Osteoblast (primary cell): Measurements from ENCODE around the gene SHMT2. TPM values are rescaled to one million over a fixed set of nuclear protein-coding genes. Genes with fewer than 3 reads are reported as not detected.

Experiments
- DNase-seq: peaks from one replicate; pipeline ENCODE4 v3.0.0; 2011; ENCODE audit warnings: low spot score, mixed read lengths; ENCODE audit not compliant: insufficient read length; ENCODE audit errors: missing footprints
- H2AFZ ChIP-seq: 2 replicates; pipeline ENCODE4 v1.6.0; 2011; ENCODE audit warnings: mild to moderate bottlenecking, low read length
- H3K27ac ChIP-seq: 2 replicates; pipeline ENCODE4 v1.5.1; 2011; ENCODE audit warnings: mild to moderate bottlenecking, low read depth, low read length, moderate library complexity
- H3K27me3 ChIP-seq: 2 replicates; pipeline ENCODE4 v1.6.0; 2012; ENCODE audit warnings: mild to moderate bottlenecking, control low read depth, inconsistent platforms, low read length, moderate library complexity; ENCODE audit not compliant: insufficient read depth
- H3K36me3 ChIP-seq: 2 replicates; pipeline ENCODE4 v1.5.1; 2011; ENCODE audit warnings: mild to moderate bottlenecking, low read length, control low read depth, moderate library complexity; ENCODE audit not compliant: insufficient read depth
- H3K4me1 ChIP-seq: 2 replicates; pipeline ENCODE4 v1.5.1; 2011; ENCODE audit warnings: mild to moderate bottlenecking, low read length, control low read depth, moderate library complexity; ENCODE audit not compliant: insufficient read depth
- H3K4me2 ChIP-seq: 2 replicates; pipeline ENCODE4 v1.6.0; 2011; ENCODE audit warnings: mild to moderate bottlenecking, low read length; ENCODE audit not compliant: insufficient read depth
- H3K4me3 ChIP-seq: fragments of 200-600 bp; sonication (generic); 3 replicates; pipeline ENCODE4 v1.5.1; 2012; ENCODE audit warnings: mild to moderate bottlenecking, low read length, inconsistent platforms; ENCODE audit not compliant: insufficient read depth
- H3K79me2 ChIP-seq: 2 replicates; pipeline ENCODE4 v1.6.0; 2012; ENCODE audit warnings: mild to moderate bottlenecking, low read length, control low read depth, inconsistent platforms; ENCODE audit not compliant: insufficient read depth
- H3K9me3 ChIP-seq: 2 replicates; pipeline ENCODE4 v1.5.1; 2011; ENCODE audit warnings: low read depth, low read length, control low read depth
- H4K20me1 ChIP-seq: 2 replicates; pipeline ENCODE4 v1.6.0; 2012; ENCODE audit warnings: mild to moderate bottlenecking, low read length, control low read depth; ENCODE audit not compliant: insufficient read depth
- total RNA-seq: library from RNA; depleted of rRNA; stranded (reverse); fragments of >200 nt; gene quantifications from 2 replicates; pipeline ENCODE4 v1.2.3, GENCODE V29; 2012
- TF ChIP-seq, protein P1 (sequence below): IDR thresholded peaks from 2 replicates; pipeline ENCODE4 v1.5.1; 2011; ENCODE audit warnings: mild to moderate bottlenecking, low read depth, low read length, moderate library complexity; ENCODE audit errors: extremely low read depth

SHMT2 gene
- total RNA-seq, 1 donor: 408 TPM

DNA sequence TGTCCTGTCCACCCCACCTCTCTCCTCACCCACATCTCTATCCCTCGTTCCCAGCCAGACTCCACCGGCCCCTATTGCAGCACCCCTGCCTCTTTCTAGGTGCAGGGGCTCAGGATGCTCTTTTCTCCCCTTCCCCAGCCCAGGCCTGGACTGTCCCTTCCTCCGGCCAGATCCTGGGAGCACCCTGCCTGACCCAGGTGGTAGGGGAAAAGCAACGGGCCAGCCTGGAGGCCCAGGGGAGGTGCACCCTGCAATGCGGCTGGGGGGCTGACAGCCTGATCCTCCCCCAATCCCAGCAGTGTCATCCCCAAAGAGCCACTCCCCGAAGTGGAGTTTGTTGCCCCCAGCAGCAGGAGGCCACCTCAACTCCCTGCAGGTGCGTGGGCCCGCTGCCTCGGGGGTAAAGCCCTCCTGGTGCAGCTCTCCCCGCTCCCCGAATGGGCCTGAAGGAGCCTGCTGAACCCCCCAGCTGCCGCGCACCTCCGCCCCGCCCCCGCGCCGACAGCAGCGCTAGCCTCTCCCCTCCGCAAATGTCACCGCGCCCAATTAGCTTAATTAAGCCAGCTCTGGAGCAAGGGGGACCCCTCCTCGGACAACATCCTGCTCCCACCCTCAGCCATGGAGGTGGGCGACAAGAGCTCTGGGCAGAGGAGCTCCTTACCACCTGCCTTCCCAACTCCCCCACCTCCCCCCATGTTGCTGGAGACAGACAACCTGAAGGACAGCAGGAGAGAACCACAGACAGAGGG is 8.2 kb upstream of the SHMT2 start:
- no peaks in the 10 kb centered on the region for H3K79me2 ChIP-seq
- no peak overlapping the region for H3K27ac ChIP-seq
- H3K9me3 ChIP-seq: no peaks in the 10 kb centered on the region
- TF ChIP-seq, protein P1, sequence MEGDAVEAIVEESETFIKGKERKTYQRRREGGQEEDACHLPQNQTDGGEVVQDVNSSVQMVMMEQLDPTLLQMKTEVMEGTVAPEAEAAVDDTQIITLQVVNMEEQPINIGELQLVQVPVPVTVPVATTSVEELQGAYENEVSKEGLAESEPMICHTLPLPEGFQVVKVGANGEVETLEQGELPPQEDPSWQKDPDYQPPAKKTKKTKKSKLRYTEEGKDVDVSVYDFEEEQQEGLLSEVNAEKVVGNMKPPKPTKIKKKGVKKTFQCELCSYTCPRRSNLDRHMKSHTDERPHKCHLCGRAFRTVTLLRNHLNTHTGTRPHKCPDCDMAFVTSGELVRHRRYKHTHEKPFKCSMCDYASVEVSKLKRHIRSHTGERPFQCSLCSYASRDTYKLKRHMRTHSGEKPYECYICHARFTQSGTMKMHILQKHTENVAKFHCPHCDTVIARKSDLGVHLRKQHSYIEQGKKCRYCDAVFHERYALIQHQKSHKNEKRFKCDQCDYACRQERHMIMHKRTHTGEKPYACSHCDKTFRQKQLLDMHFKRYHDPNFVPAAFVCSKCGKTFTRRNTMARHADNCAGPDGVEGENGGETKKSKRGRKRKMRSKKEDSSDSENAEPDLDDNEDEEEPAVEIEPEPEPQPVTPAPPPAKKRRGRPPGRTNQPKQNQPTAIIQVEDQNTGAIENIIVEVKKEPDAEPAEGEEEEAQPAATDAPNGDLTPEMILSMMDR: no peak
- no peak overlapping the region for H2AFZ ChIP-seq
- H3K4me3 ChIP-seq: no peak overlapping the region
- H3K4me2 ChIP-seq: no peak overlapping the region
- DNase-seq: no peak
- no peaks in the 10 kb centered on the region for H3K36me3 ChIP-seq
- H4K20me1 ChIP-seq: peaks cover 15% of the 10 kb centered on the region
- peaks cover 9% of the 10 kb centered on the region for H3K4me1 ChIP-seq
- peaks cover 45% of the 10 kb centered on the region for H3K27me3 ChIP-seq

DNA sequence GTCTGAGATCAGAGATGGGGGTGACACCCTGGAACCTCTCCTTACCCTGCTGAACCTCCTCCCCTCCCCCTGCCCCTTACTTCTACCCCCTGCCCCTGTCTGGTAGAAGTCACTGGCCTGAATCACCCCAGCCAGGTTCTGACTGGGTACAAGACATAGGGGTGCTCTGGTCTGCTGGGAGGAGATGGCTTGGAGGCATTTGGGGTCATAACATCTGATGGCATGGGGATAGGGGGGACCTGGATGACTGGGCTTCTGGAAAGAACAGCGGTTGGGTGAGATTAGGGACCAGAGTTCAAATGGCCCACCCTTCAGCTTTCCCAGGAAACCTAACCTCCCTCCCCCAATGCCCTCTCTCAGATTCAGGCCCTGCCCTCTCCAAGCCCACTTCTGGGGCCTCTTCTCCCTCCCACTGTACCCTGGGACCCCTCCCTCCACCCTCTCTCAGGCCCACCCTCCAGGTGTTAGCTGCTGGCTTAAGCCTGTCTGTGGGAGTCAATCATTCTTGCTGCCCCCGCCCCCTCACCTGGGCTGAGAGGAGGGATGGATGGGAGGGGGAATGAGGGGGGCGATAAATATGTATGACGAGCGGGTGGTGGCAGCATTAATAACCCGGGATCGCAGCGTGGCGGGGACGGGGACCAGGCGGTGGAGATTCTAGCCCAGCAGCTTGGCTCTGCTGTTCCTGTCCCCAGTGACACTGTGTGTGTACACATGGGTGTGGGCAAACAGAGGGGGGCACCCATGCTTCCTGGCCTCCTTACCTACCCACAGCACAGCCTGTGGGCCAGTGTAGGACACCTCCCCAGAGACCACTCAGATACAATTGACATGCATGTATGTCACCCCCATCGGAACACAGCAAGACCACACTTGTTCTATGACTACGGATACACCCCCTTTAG is 7.0 kb upstream of the SHMT2 start:
- Histone ChIP-seq H3K4me1 (peaks cover 8% of the 10 kb centered on the region), H3K4me3 (no peak overlapping the region), H3K4me2 (no peak overlapping the region), H4K20me1 (peaks cover 11% of the 10 kb centered on the region), H3K9me3 (no peaks in the 10 kb centered on the region), H3K27ac (no peak overlapping the region), H2AFZ (no peak overlapping the region), H3K27me3 (peaks cover 40% of the 10 kb centered on the region), H3K79me2 (no peaks in the 10 kb centered on the region), H3K36me3 (no peaks in the 10 kb centered on the region)
- TF ChIP-seq, protein P1: no peak
- DNase-seq: no peak

DNA sequence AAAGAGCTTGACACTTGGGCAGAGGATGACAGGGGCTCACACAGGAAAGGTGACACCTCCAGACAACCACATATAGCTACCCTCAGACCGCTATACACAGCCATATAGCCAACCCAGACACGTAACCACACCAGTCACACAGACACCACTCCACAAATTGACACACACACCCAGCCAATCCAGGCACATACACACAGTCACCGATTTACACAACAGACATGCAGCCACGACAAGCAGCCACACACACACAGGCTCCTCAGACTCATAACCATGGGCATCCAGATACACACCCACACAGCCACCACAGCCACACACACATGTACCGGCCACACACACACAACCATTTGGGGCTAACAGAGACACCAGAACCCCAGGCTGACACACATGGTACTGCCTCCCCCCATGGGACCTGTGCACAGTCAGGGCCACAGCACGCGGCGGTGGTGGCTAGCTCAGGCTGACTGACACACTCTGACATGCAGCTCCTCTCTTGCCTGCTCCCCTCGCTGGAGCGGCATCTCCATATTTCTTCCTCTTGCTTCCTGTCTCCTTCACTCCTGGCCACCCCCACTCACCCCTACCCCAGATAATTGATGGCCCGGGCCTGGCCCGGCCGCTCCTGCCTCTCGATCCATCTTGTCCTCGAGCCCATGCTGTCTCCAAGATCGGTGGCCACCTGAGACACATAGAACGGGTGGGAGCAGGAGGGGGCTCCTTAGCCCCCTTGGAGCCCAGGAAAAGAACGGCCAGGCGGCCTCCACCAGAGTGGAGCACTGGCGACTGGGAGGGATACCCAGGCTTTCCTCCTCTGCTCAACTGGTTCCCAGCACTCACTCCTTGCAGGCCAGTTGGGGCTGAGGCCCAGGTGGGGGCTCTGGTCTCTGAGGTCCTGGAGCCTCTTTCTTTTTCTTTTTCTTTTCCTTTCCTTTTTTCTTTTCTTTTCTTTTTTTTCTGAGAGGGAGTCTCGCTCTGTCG is 6.0 kb upstream of the SHMT2 start:
- TF ChIP-seq, protein P1: no peak

More for the DNA sequence above, 6.0 kb upstream of the SHMT2 start:
- H3K4me3 ChIP-seq: no peak overlapping the region
- H3K79me2 ChIP-seq: no peaks in the 10 kb centered on the region
- H3K36me3 ChIP-seq: no peaks in the 10 kb centered on the region
- H3K4me1 ChIP-seq: peaks cover 10% of the 10 kb centered on the region
- no peak for DNase-seq
- no peaks in the 10 kb centered on the region for H3K9me3 ChIP-seq
- no peak overlapping the region for H3K4me2 ChIP-seq
- H4K20me1 ChIP-seq: peaks cover 4% of the 10 kb centered on the region
- no peak overlapping the region for H3K27ac ChIP-seq
- peaks cover 33% of the 10 kb centered on the region for H3K27me3 ChIP-seq
- H2AFZ ChIP-seq: no peak overlapping the region
